Midbrain (tissue), 1 donor: Measurements from ENCODE around the gene RFTN1.
"Not testable (repeated sequence)": the region's sequence is repeated elsewhere in the genome, so short reads cannot be mapped to it uniquely, and the experiment has no call there.

ENCODE experiments used
- DNase-seq: peaks from one replicate; lab custom pipeline; 2025; lab: John Stamatoyannopoulos, UW

Gene RFTN1

GRCh38 chr3:16506884-16507577, 6.5 kb downstream of the RFTN1 start:
- no peak for DNase-seq

- no peak for DNase-seq
These were observed 7.0 kb downstream of the RFTN1 start for GRCh38 chr3:16506451-16506850.

- DNase-seq = no peak
These were observed 8.8 kb downstream of the RFTN1 start for GRCh38 chr3:16504692-16505091.

- DNase-seq = no peak
These were observed 9.3 kb downstream of the RFTN1 start for GRCh38 chr3:16504242-16504641.

GRCh38 chr3:16503191-16503776, 10.2 kb downstream of the RFTN1 start:
- DNase-seq = no peak

GRCh38 chr3:16502347-16502908, 11.1 kb downstream of the RFTN1 start:
- no peak for DNase-seq

GRCh38 chr3:16501376-16501775, 12.1 kb downstream of the RFTN1 start:
- DNase-seq = no peak

- DNase-seq = no peak
These were observed 12.6 kb downstream of the RFTN1 start for GRCh38 chr3:16500911-16501310.

GRCh38 chr3:16500093-16500492, 13.4 kb downstream of the RFTN1 start:
- no peak for DNase-seq

- DNase-seq = no peak
These were observed 14.1 kb downstream of the RFTN1 start for GRCh38 chr3:16499351-16499750.

GRCh38 chr3:16498130-16498890, 15.2 kb downstream of the RFTN1 start:
- no peak for DNase-seq

GRCh38 chr3:16496408-16497222, 16.9 kb downstream of the RFTN1 start:
- no peak for DNase-seq

- no peak for DNase-seq
These were observed 17.5 kb downstream of the RFTN1 start for GRCh38 chr3:16496008-16496407.

GRCh38 chr3:16494814-16495431, 18.6 kb downstream of the RFTN1 start:
- DNase-seq = no peak

- no peak for DNase-seq
These were observed 19.4 kb downstream of the RFTN1 start for GRCh38 chr3:16494094-16494493.

- DNase-seq = no peak
These were observed 23.4 kb downstream of the RFTN1 start for GRCh38 chr3:16490062-16490619.

GRCh38 chr3:16489326-16490061, 24.0 kb downstream of the RFTN1 start:
- not testable (repeated sequence) for DNase-seq

GRCh38 chr3:16488637-16489036, 24.9 kb downstream of the RFTN1 start:
- no peak for DNase-seq

- no peak for DNase-seq
These were observed 25.9 kb downstream of the RFTN1 start for GRCh38 chr3:16487511-16488175.

- no peak for DNase-seq
These were observed 26.5 kb downstream of the RFTN1 start for GRCh38 chr3:16486951-16487480.
